Measurements from ENCODE around the gene GUCY1A2.

Gene GUCY1A2

DNA sequence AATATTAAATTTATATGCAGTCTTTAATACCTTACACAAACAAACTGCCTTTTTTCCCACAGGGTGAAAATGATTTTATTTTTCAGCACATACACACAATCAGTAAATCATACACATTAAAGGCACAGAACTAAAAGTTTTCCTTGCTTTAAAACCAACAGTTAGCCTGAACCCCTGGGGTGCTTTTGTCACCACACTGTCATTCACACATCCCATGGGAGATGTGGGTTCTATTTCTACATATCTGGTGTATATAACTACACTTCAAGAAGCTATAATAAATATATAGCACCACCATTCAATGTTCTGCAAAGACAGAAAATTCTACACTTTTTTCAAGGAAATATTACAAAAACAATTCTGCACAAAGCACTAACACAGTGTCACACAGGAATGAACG is 197.0 kb downstream of the GUCY1A2 start:
- H3K27ac ChIP-seq: no peak overlapping the region

DNA sequence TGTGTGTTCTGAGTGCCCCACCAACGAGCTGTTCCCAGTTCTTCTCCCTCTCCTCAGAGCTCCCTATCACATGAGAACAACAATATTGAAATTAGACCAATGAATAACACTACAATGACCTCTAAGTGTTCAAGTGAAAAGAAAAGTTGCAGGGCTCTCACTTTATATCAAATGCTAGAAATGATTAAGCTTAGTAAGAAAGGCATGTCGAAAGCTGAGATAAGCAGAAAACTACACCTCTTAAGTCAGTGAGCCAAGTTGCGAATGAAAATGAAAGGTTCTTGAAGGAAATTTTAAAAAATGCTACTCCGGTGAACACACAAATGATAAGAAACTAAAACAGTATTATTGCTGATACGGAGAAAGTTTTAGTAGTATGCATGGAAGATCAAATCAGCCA is 199.8 kb downstream of the GUCY1A2 start:
- TF ChIP-seq ZFX (IDR thresholded peaks at IDR 0.05): no peak
- TF ChIP-seq, protein P1, sequence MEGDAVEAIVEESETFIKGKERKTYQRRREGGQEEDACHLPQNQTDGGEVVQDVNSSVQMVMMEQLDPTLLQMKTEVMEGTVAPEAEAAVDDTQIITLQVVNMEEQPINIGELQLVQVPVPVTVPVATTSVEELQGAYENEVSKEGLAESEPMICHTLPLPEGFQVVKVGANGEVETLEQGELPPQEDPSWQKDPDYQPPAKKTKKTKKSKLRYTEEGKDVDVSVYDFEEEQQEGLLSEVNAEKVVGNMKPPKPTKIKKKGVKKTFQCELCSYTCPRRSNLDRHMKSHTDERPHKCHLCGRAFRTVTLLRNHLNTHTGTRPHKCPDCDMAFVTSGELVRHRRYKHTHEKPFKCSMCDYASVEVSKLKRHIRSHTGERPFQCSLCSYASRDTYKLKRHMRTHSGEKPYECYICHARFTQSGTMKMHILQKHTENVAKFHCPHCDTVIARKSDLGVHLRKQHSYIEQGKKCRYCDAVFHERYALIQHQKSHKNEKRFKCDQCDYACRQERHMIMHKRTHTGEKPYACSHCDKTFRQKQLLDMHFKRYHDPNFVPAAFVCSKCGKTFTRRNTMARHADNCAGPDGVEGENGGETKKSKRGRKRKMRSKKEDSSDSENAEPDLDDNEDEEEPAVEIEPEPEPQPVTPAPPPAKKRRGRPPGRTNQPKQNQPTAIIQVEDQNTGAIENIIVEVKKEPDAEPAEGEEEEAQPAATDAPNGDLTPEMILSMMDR (conservative IDR thresholded peaks at IDR 0.05): no peak
- no peak overlapping the region for H3K27ac ChIP-seq

More for the DNA sequence above, 197.0 kb downstream of the GUCY1A2 start:
- TF ChIP-seq, protein P1 (conservative IDR thresholded peaks at IDR 0.05): no peak
- no peak for TF ChIP-seq ZFX (IDR thresholded peaks at IDR 0.05)

- TF ChIP-seq ZFX (IDR thresholded peaks at IDR 0.05): no peak
- TF ChIP-seq, protein P1 (conservative IDR thresholded peaks at IDR 0.05): no peak
These were observed 203.1 kb downstream of the GUCY1A2 start for GRCh38 chr11:106815209-106815608.

DNA sequence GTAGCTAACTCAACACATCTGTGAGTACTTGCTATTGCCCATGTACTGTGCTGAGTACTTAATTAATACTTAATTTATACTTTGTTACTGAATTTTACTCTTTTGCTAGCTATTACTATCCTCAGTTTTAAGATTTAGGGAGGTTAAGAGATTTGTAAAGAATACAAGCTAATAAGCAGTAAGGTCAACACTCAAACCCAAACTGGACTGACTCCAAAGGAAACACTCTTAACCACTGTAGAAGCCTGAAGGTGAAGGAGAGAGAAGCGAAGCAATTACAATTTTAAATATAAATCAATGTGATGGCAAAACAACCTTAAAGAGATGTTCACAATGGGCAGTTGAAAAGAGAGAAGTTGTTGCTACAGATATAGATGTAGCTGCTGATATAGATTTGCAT is 204.5 kb downstream of the GUCY1A2 start:
- H3K27ac ChIP-seq: no peak overlapping the region
- TF ChIP-seq ZFX (IDR thresholded peaks at IDR 0.05): no peak
- TF ChIP-seq, protein P1 (conservative IDR thresholded peaks at IDR 0.05): no peak

More at GRCh38 chr11:106815209-106815608, 203.1 kb downstream of the GUCY1A2 start:
- H3K27ac ChIP-seq: no peak overlapping the region

DNA sequence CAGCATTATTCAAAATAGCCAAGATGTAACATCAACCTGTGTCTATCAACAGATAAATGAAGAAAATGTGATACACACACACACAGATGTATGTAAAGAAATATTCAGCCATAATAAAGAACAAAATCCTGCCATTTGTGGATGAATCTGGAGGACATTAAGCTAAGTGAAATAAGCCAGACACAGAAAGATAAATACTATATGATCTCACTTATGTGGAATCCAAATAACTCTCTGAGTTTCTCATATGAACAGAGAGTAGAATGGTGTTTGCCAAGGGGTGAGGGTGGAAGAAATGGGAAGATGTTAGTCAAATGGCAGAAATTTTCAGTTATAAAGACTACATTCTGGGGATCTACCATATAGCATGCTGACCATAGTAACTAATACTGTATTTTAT is 224.2 kb downstream of the GUCY1A2 start:
- H3K27ac ChIP-seq: no peak overlapping the region
- TF ChIP-seq, protein P1 (conservative IDR thresholded peaks at IDR 0.05): no peak
- no peak for TF ChIP-seq ZFX (IDR thresholded peaks at IDR 0.05)

DNA sequence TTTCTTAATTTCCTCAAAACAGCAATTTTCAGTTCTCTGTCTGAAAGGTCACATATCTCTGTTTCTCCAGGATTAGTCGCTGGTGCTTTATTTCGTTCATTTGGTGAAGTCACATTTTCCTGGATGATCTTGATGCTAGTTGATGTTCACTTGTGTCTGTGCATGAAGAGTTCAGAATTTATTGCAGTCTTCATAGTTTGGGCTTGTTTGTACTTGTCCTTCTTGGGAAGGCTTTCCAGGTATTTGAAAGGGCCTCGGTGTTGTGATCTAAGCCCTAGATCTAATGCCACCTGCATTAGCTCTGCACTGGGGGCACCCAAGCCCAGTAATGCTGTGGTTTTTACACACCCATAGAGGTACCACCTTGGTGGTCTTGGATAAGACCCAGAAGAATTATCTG is 228.9 kb downstream of the GUCY1A2 start:
- TF ChIP-seq ZFX (IDR thresholded peaks at IDR 0.05): no peak
- TF ChIP-seq, protein P1 (conservative IDR thresholded peaks at IDR 0.05): no peak
- H3K27ac ChIP-seq: no peak overlapping the region

DNA sequence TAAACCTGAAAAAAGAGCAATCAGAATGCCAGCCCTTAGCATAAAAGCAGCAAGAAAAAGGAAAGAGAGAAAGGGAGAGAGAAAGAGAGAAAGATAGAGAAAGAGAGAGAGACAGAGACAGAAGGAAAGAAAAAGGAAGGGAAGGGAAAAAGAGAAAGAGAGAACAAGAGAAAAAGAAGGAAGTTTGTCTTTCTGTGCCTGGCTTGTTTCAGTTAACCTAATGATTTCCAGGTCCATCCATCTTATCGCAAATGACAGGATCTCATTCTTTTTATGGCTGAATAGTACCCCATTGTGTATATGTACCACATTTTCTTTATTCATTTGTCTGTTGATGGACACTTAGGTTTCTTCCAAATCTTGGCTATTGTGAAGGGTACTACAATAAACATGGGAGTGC is 230.8 kb downstream of the GUCY1A2 start:
- TF ChIP-seq, protein P1 (conservative IDR thresholded peaks at IDR 0.05): no peak
- no peak for TF ChIP-seq ZFX (IDR thresholded peaks at IDR 0.05)
- H3K27ac ChIP-seq: no peak overlapping the region
